HepG2 (cell line): ENCODE results near the gene INSIG1. TPM values are rescaled to one million over a fixed set of nuclear protein-coding genes. Genes with fewer than 3 reads are reported as not detected.

Experiments used
- ATAC-seq: fragments of 200-7000 bp; cut with Tn5 transposase; 3 replicates; pipeline ENCODE4 v1.9.1; 2020; ENCODE audit warnings: mild to moderate bottlenecking, moderate library complexity
- BruUV-seq: library from RNA; stranded (reverse); fragments of 400-500 nt; replicated peaks from 2 replicates; lab custom pipeline; 2021; lab: Mats Ljungman, UMichigan
- CTCF ChIA-PET: fragments of 300-600 bp; formaldehyde crosslinking; extraction: SDS; loops from one replicate; lab custom pipeline; 2021; ENCODE audit warnings: low total read pairs, inconsistent platforms, low intra/inter-chr PET ratio; lab: Yijun Ruan, JAX
- POLR2A ChIA-PET: fragments of 350-600 bp; sonication (Branson Sonifier 250); formaldehyde crosslinking; loops from one replicate; lab custom pipeline; 2020; ENCODE audit warnings: antibody characterized with exemption, inconsistent platforms; lab: Yijun Ruan, JAX
- DNase-seq: peaks from one replicate; pipeline ENCODE4 v3.0.0-alpha.2; 2015; ENCODE audit warnings: low spot score
- FAIRE-seq: peaks from 3 replicates; lab custom pipeline; 2011; peaks lifted over from hg19 to GRCh38; lab: Jason Lieb, UNC
- H2AFZ ChIP-seq: one replicate; pipeline ENCODE4 v1.6.1; 2011; ENCODE audit warnings: low read length, inconsistent platforms
- H3K27ac ChIP-seq: fragments of 300-600 bp; 3 replicates; pipeline ENCODE4 v1.8.0; 2011; ENCODE audit warnings: mixed run types, mild to moderate bottlenecking, mixed read lengths, low read length, inconsistent platforms; ENCODE audit not compliant: insufficient read depth; ENCODE audit errors: extremely low read length
- H3K27me3 ChIP-seq, 2 experiments: fragments of 200-600 bp in 1 of 2; 2 replicates in 1 of 2; 3 replicates in 1 of 2; pipeline versions ENCODE4 v1.6.0 to v1.8.0; 2011; ENCODE audit warnings: low read length in 2 of 2, mild to moderate bottlenecking in 2 of 2, moderate library complexity in 2 of 2, inconsistent platforms in 1 of 2; ENCODE audit not compliant: insufficient read depth in 2 of 2, control insufficient read depth in 1 of 2
- H3K36me3 ChIP-seq, 2 experiments: fragments of 200-600 bp in 1 of 2; replicated peaks in 1 of 2; 2 replicates in 1 of 2; 3 replicates in 1 of 2; pipeline versions ENCODE4 v1.5.1 to v1.8.0; 2011; ENCODE audit warnings: low read length in 2 of 2, inconsistent platforms in 1 of 2; ENCODE audit not compliant: insufficient read depth in 2 of 2, control insufficient read depth in 1 of 2
- H3K4me1 ChIP-seq: 2 replicates; pipeline ENCODE4 v1.5.1; 2012; ENCODE audit warnings: low read length, inconsistent platforms; ENCODE audit not compliant: insufficient read depth
- H3K4me2 ChIP-seq: 2 replicates; pipeline ENCODE4 v1.6.0; 2011; ENCODE audit warnings: low read depth, low read length, inconsistent platforms
- H3K4me3 ChIP-seq, 3 experiments: fragments of 200-600 bp in 1 of 3; sonication (generic), shearing (Covaris generic) in 1 of 3; replicated peaks in 1 of 3; 2 replicates each; pipeline ENCODE4 v1.5.1; 2011 to 2016; ENCODE audit warnings: low read length in 3 of 3, inconsistent platforms in 2 of 3, low read depth in 2 of 3, mild to moderate bottlenecking in 2 of 3, control low read depth in 1 of 3, mixed read lengths in 1 of 3; ENCODE audit not compliant: insufficient read depth in 1 of 3
- H3K79me2 ChIP-seq: one replicate; pipeline ENCODE4 v1.6.1; 2011; ENCODE audit warnings: low read length, inconsistent platforms; ENCODE audit not compliant: insufficient read depth
- H3K9ac ChIP-seq: 2 replicates; pipeline ENCODE4 v1.6.0; 2011; ENCODE audit warnings: mild to moderate bottlenecking, low read depth, low read length, inconsistent platforms; ENCODE audit not compliant: insufficient read depth
- H3K9me3 ChIP-seq: 2 replicates; pipeline ENCODE4 v1.5.1; 2012; ENCODE audit warnings: mild to moderate bottlenecking, low read length
- H4K20me1 ChIP-seq: 2 replicates; pipeline ENCODE4 v1.6.0; 2011; ENCODE audit warnings: inconsistent platforms, mild to moderate bottlenecking, low read length, moderate library complexity; ENCODE audit not compliant: insufficient read depth
- GLI4 ChIP-seq: sonication (generic); formaldehyde crosslinking; IDR thresholded peaks from 2 replicates; pipeline ENCODE4 v1.5.1; 2020; ENCODE audit warnings: missing genetic modification reagents, mild to moderate bottlenecking, moderate library complexity, borderline replicate concordance
- MAZ ChIP-seq, 2 experiments: sonication (generic) in 1 of 2; formaldehyde crosslinking in 1 of 2; IDR thresholded peaks; 2 replicates each; pipeline versions ENCODE4 v1.5.0 to v1.6.1; 2012 to 2020; ENCODE audit warnings: low read depth in 2 of 2, mild to moderate bottlenecking in 2 of 2, borderline replicate concordance in 1 of 2, improper control_type of control experiment in 1 of 2, low read length in 1 of 2, missing genetic modification reagents in 1 of 2, moderate library complexity in 1 of 2
- MYNN ChIP-seq: sonication (generic); formaldehyde crosslinking; IDR thresholded peaks from 2 replicates; pipeline ENCODE4 v1.4.0; 2020; ENCODE audit warnings: mild to moderate bottlenecking, low read depth, missing genetic modification reagents
- RAD21 ChIP-seq: fragments of 450-650 bp; formaldehyde crosslinking; IDR thresholded peaks from 2 replicates; pipeline ENCODE4 v1.5.0; 2020; ENCODE audit warnings: mild to moderate bottlenecking
- REST ChIP-seq, 2 experiments: IDR thresholded peaks; 2 replicates each; pipeline ENCODE4 v1.6.1; 2011 to 2012; ENCODE audit warnings: low read length in 2 of 2, borderline replicate concordance in 1 of 2, low read depth in 1 of 2, mild to moderate bottlenecking in 1 of 2, moderate library complexity in 1 of 2
- SAP130 ChIP-seq: IDR thresholded peaks from 2 replicates; pipeline ENCODE4 v1.6.1; 2016; ENCODE audit warnings: low read depth
- SRSF4 ChIP-seq: fragments of 200-400 bp; formaldehyde crosslinking; IDR thresholded peaks from one replicate; pipeline ENCODE4 v1.6.1; 2018; ENCODE audit warnings: mild to moderate bottlenecking, low read depth, low read length, moderate library complexity; ENCODE audit not compliant: poor library complexity, severe bottlenecking
- TSC22D2 ChIP-seq: sonication (generic); formaldehyde crosslinking; IDR thresholded peaks from 2 replicates; pipeline ENCODE4 v1.5.1; 2020; ENCODE audit warnings: missing genetic modification reagents, mild to moderate bottlenecking, borderline replicate concordance
- ZNF644 ChIP-seq: IDR thresholded peaks from 2 replicates; pipeline ENCODE4 v1.6.1; 2016; ENCODE audit warnings: low read depth
- WGBS: methylation state at CpG from one replicate; pipeline ENCODE4 v1.1.6; 2017; ENCODE audit warnings: low lambda C conversion rate; 5-methylcytosine and 5-hydroxymethylcytosine counted together
- in situ Hi-C: cut with HindIII; loops from 2 replicates; pipeline ENCODE4 v1.10.0; 2017; ENCODE audit warnings: low pct_unique_long_range_greater_than_20kb; ENCODE audit not compliant: extremely low pct_ligation_motif_present
- intact Hi-C: fragments of 100-400 bp; cut with micrococcal nuclease; formaldehyde crosslinking; loops from one replicate; pipeline ENCODE4 v1.10.0; 2022; ENCODE audit not compliant: unreplicated experiment
- polyA plus RNA-seq, 8 experiments: library from polyadenylated mRNA; depleted of rRNA in 3 of 8; stranded (reverse) in 7 of 8; unstranded in 1 of 8; fragments of >200 nt; fragmentation: Illumina TruSeq in 4 of 8; extraction: Trizol in 4 of 8; gene quantifications; 2 replicates each; pipeline versions ENCODE4 v1.2.1 to v1.2.3, GENCODE V29; 2011 to 2016; ENCODE audit warnings: low read depth in 4 of 8, missing spikeins in 1 of 8, mixed read lengths in 1 of 8; ENCODE audit not compliant: insufficient read depth in 1 of 8
- total RNA-seq, 5 experiments: library from RNA; depleted of rRNA; stranded (reverse); fragments of >200 nt; fragmentation: Illumina TruSeq; extraction: Trizol; gene quantifications; 2 replicates each; pipeline ENCODE4 v1.2.3, GENCODE V29; 2016; ENCODE audit warnings: low read depth in 1 of 5
- TF ChIP-seq, protein P1 (sequence below): sonication (generic); formaldehyde crosslinking; IDR thresholded peaks from 2 replicates; pipeline ENCODE4 v1.8.1; 2022; ENCODE audit warnings: mild to moderate bottlenecking, missing genetic modification reagents

The INSIG1 gene
- total and polyA plus RNA-seq, 2 of the 13 experiments (the other 11 are each of a cell fraction or from before 2014, with no cell fraction given), result 0.07 to 0.11 TPM

DNA sequence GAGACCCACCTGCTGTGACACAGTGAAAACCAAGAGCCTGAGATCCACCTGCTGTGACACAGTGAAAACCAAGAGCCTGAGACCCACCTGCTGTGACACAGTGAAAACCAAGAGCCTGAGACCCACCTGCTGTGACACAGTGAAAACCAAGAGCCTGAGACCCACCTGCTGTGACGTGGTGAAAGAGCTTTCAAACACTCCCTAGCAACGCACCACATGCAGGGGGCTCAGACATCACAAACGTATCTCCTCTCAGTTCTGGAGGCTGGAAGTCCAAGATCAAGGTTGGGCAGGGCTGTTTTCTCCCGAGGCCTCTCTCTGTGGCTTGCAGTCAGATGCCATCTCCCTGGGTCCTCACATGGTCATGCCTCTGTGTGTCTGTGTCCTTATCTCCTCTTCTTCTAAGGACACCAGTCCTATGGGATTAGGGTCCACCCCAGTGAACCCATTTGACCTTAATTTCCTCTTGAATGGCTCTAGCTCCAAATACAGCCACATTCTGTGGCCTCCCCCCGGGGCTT lies 43.8 kb downstream of the INSIG1 start (continued):
- TF ChIP-seq MAZ (IDR thresholded peaks at IDR 0.05; ENCODE audit: borderline replicate concordance, low read depth, low read length) (no peak), MAZ (CRISPR knock-in tag; IDR thresholded peaks at IDR 0.05; ENCODE audit: low read depth) (no peak), SRSF4 (no peak), SAP130 (CRISPR knock-in tag) (no peak), TSC22D2 (CRISPR knock-in tag) (no peak)

- Histone ChIP-seq H3K9ac (no peak overlapping the region), H3K27ac (no peak overlapping the region), H3K9me3 (no peaks in the 10 kb centered on the region), H3K79me2 (no peaks in the 10 kb centered on the region), H3K4me2 (no peak overlapping the region), H4K20me1 (no peaks in the 10 kb centered on the region), H2AFZ (no peak overlapping the region), H3K4me3 (no peak overlapping the region), H3K27me3 (peaks cover 4 to 32% of the 10 kb centered on the region in 2 experiments; a peak in 4 of 5 replicates), H3K36me3 (no peaks in the 10 kb centered on the region), H3K4me1 (peaks cover 7% of the 10 kb centered on the region; the same call in 1 of the 2 replicates)
- 20% methylated on average over 7 of the region's 11 CpGs for WGBS
- ATAC-seq (no peak), DNase-seq (no peak), FAIRE-seq (no peak)
- POLR2A ChIA-PET, result no interaction called here
- BruUV-seq, result no TSS peak
- CTCF ChIA-PET, result interaction anchor here (1.1 kb wide), 1 partner anchor 415 kb away, joined by 4 read pairs; no protein-coding TSS in a partner anchor
- intact Hi-C loops, result no loop called here
- TF ChIP-seq GLI4 (CRISPR knock-in tag) (no peak), RAD21 (no peak), MYNN (CRISPR knock-in tag) (no peak), ZNF644 (CRISPR knock-in tag) (no peak), REST (IDR thresholded peaks at IDR 0.05; ENCODE audit: borderline replicate concordance in 1 of 2, low read depth in 1 of 2, low read length in 2 of 2) (no peak)
- TF ChIP-seq, protein P1, sequence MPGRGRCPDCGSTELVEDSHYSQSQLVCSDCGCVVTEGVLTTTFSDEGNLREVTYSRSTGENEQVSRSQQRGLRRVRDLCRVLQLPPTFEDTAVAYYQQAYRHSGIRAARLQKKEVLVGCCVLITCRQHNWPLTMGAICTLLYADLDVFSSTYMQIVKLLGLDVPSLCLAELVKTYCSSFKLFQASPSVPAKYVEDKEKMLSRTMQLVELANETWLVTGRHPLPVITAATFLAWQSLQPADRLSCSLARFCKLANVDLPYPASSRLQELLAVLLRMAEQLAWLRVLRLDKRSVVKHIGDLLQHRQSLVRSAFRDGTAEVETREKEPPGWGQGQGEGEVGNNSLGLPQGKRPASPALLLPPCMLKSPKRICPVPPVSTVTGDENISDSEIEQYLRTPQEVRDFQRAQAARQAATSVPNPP (CRISPR knock-in tag), result no peak
- in situ Hi-C loops, result loop anchor here (5.0 kb wide), 1 partner anchor 150 kb away; no protein-coding TSS in a partner anchor
Observed at GRCh38 chr7:155342313-155342712, 44.6 kb downstream of the INSIG1 start.
